Measurements from ENCODE around the gene PCDHB5. TPM values are rescaled to one million over a fixed set of nuclear protein-coding genes. Genes with fewer than 3 reads are reported as not detected.

PCDHB5 gene
- polyA plus RNA-seq, 1 of the 3 experiments (the other 2 are of a cell fraction), result 0.10 TPM

GRCh38 chr5:141119250-141119649 lies 15.8 kb upstream of the PCDHB5 start:
- Histone ChIP-seq H3K9me2 (no peaks in the 10 kb centered on the region), H3F3A (replicated peaks; ENCODE audit: insufficient read depth) (no peaks in the 10 kb centered on the region), H4K20me1 (ENCODE audit: insufficient read depth) (no peaks in the 10 kb centered on the region), H3K4me1 (ENCODE audit: control insufficient read depth in 1 of 2, insufficient read depth in 2 of 2, low read depth in 1 of 2, low read length in 1 of 2) (peaks cover 0 to 2% of the 10 kb centered on the region in 2 experiments; a peak in 1 of 4 replicates), H3K4me2 (no peak overlapping the region), H3K4me3 (ENCODE audit: low read depth in 2 of 2, low read length in 1 of 2) (no peak overlapping the region), H3K9me3 (peaks cover 14% of the 10 kb centered on the region), H3K9ac (no peak overlapping the region), H3K27ac (ENCODE audit: low read depth in 2 of 2, low read length in 1 of 2) (no peak overlapping the region), H2AFZ (ENCODE audit: low read depth) (no peak overlapping the region), H3K79me2 (ENCODE audit: insufficient read depth) (no peaks in the 10 kb centered on the region), H3K27me3 (ENCODE audit: insufficient read depth) (no peaks in the 10 kb centered on the region), H3K36me3 (replicated peaks in 1 of 2; ENCODE audit: control insufficient read depth in 1 of 2, insufficient read depth in 2 of 2, low read length in 1 of 2) (no peaks in the 10 kb centered on the region)
- WGBS (ENCODE audit: low lambda C conversion rate), result 11% methylated on average over 2 of the region's 2 CpGs
- ChIA-PET POLR2A (no interaction called here), CTCF (no interaction called here)
- TF ChIP-seq CTCF (IDR thresholded peaks at IDR 0.05) (no peak), POLR2AphosphoS5 (IDR thresholded peaks at IDR 0.05; ENCODE audit: low read depth, low read length) (no peak), SIN3A (IDR thresholded peaks at IDR 0.05; ENCODE audit: borderline replicate concordance, low read depth, low read length) (no peak), TEAD4 (IDR thresholded peaks at IDR 0.05; ENCODE audit: borderline replicate concordance, insufficient read depth) (no peak), RAD21 (IDR thresholded peaks at IDR 0.05; ENCODE audit: low read length) (no peak), IRF3 (IDR thresholded peaks at IDR 0.05; ENCODE audit: low read depth, low read length) (no peak), MAX (IDR thresholded peaks at IDR 0.05; ENCODE audit: low read depth) (no peak), CHD2 (IDR thresholded peaks at IDR 0.05; ENCODE audit: low read length, partially characterized antibody) (no peak), NRF1 (IDR thresholded peaks at IDR 0.05; ENCODE audit: low read depth, low read length) (no peak)
- DNase-seq, result no peak

- H3K4me3 ChIP-seq (ENCODE audit: low read depth in 2 of 2, low read length in 1 of 2), result peak within 1 kb of the TSS; percentile 38 to 41
- no peaks in the 10 kb centered on the region for H3K79me2 ChIP-seq (ENCODE audit: insufficient read depth)
- H3K4me1 ChIP-seq (ENCODE audit: control insufficient read depth in 1 of 2, insufficient read depth in 2 of 2, low read depth in 1 of 2, low read length in 1 of 2), result peaks cover 0 to 2% of the 10 kb centered on the region in 2 experiments; a peak in 1 of 4 replicates
- WGBS (ENCODE audit: low lambda C conversion rate), result 41% methylated on average over 16 of the region's 16 CpGs
- H3K9ac ChIP-seq, result no peak within 1 kb of the TSS
- H3K9me3 ChIP-seq, result no peaks in the 10 kb centered on the region; the same call in 1 of the 2 replicates
- H3K4me2 ChIP-seq, result peak within 1 kb of the TSS; percentile 52; the same call in 1 of the 2 replicates
- no peaks in the 10 kb centered on the region for H3K9me2 ChIP-seq
- H2AFZ ChIP-seq (ENCODE audit: low read depth), result peak within 1 kb of the TSS; percentile 25; the same call in 1 of the 2 replicates
- H3K36me3 ChIP-seq (replicated peaks in 1 of 2; ENCODE audit: control insufficient read depth in 1 of 2, insufficient read depth in 2 of 2, low read length in 1 of 2), result no peaks in the 10 kb centered on the region
- CTCF ChIA-PET, result interaction anchor here (0.7 to 3.0 kb wide), 37 partner anchors 9 to 446 kb away, joined by 3 to 15 read pairs (median 4); partner anchors contain the start of genes PCDHB14, PCDHB15, PCDHB16 and PCDHB2
- H3K27ac ChIP-seq (ENCODE audit: low read depth in 2 of 2, low read length in 1 of 2), result no peak within 1 kb of the TSS; a peak in 1 of 4 replicates
- H3K27me3 ChIP-seq (ENCODE audit: insufficient read depth), result no peaks in the 10 kb centered on the region
- peak; percentile 49 for DNase-seq
- POLR2A ChIA-PET, result interaction anchor here (1.0 kb wide), 1 partner anchor 28 kb away, joined by 3 read pairs; the partner anchor contains the start of gene PCDHB6
- H3F3A ChIP-seq (replicated peaks; ENCODE audit: insufficient read depth), result no peaks in the 10 kb centered on the region
- H4K20me1 ChIP-seq (ENCODE audit: insufficient read depth), result no peaks in the 10 kb centered on the region
- TF ChIP-seq CTCF (IDR thresholded peaks at IDR 0.05) (peak; percentile 51), RAD21 (IDR thresholded peaks at IDR 0.05; ENCODE audit: low read length) (peak; percentile 70), FOXJ3 (CRISPR knock-in tag; IDR thresholded peaks at IDR 0.05) (no peak), SMC3 (IDR thresholded peaks at IDR 0.05; ENCODE audit: low read depth, low read length) (peak; percentile 20; the same call in 1 of the 2 replicates), MEF2A (IDR thresholded peaks at IDR 0.05; ENCODE audit: borderline replicate concordance, low read depth) (no peak), RFX5 (IDR thresholded peaks at IDR 0.05; ENCODE audit: low read length) (no peak)
These were observed 13.4 kb upstream of the PCDHB5 start, which contains the start of gene PCDHB4 for GRCh38 chr5:141121563-141121962. Gene PCDHB4, plus strand, starts transcription at chr5:141121818. Its CDS starts 181 bp downstream, at chr5:141121999.

Measured in SK-N-SH (cell line).